ENCODE data around the gene KCNK3. TPM values are rescaled to one million over a fixed set of nuclear protein-coding genes. Genes with fewer than 3 reads are reported as not detected.

Gene KCNK3
- total and polyA plus RNA-seq, 2 experiments from 2014 or later: not detected

GRCh38 chr2:26650713-26651469 lies 41.6 kb upstream of the KCNK3 start:
- H3F3A ChIP-seq (ENCODE audit: insufficient read depth): 0 out of 2 replicates have a peak, but pooled peaks cover 10% of the 10 kb centered on the region
- H3K9me2 ChIP-seq (ENCODE audit: insufficient read depth): no peaks in the 10 kb centered on the region
- no peaks in the 10 kb centered on the region for H4K20me1 ChIP-seq (ENCODE audit: insufficient read depth)
- no peaks in the 10 kb centered on the region for H3K9me3 ChIP-seq (ENCODE audit: low read depth)
- no peaks in the 10 kb centered on the region for H3K36me3 ChIP-seq (ENCODE audit: low read depth)
- DNase-seq: peak; percentile 6
- no peak overlapping the region for H3K4me2 ChIP-seq (ENCODE audit: unreplicated experiment)
- no peaks in the 10 kb centered on the region for H3K4me1 ChIP-seq (ENCODE audit: insufficient read depth)
- TF ChIP-seq EZH2phosphoT487 (IDR thresholded peaks at IDR 0.05; ENCODE audit: insufficient read depth, low read depth): no peak
- TF ChIP-seq EZH2 (IDR thresholded peaks at IDR 0.05; ENCODE audit: insufficient read depth, poor library complexity, severe bottlenecking): no peak
- no peak overlapping the region for H3K9ac ChIP-seq
- H3K4me3 ChIP-seq: no peak overlapping the region
- H3K27ac ChIP-seq: no peak overlapping the region
- peaks cover 33% of the 10 kb centered on the region for H3K27me3 ChIP-seq (replicated peaks; ENCODE audit: insufficient read depth)
- no peak overlapping the region for H2AFZ ChIP-seq
- no peaks in the 10 kb centered on the region for H3K79me2 ChIP-seq (ENCODE audit: insufficient read depth)
- 39 to 42% methylated on average over 12 of the region's 12 CpGs for WGBS, 2 experiments (ENCODE audit: low coverage in 1 of 2, low lambda C conversion rate in 2 of 2, missing lambda C conversion rate in 2 of 2)
- in situ Hi-C loops (cut with MboI): no loop called here

- Histone ChIP-seq H3K4me1 (ENCODE audit: insufficient read depth) (no peaks in the 10 kb centered on the region), H2AFZ (no peak overlapping the region), H3K9ac (no peak overlapping the region), H3K36me3 (ENCODE audit: low read depth) (no peaks in the 10 kb centered on the region), H3K27me3 (replicated peaks; ENCODE audit: insufficient read depth) (peaks cover 29% of the 10 kb centered on the region), H4K20me1 (ENCODE audit: insufficient read depth) (no peaks in the 10 kb centered on the region), H3K79me2 (ENCODE audit: insufficient read depth) (no peaks in the 10 kb centered on the region), H3K4me3 (no peak overlapping the region), H3K9me3 (ENCODE audit: low read depth) (no peaks in the 10 kb centered on the region), H3F3A (ENCODE audit: insufficient read depth) (0 out of 2 replicates have a peak, but pooled peaks cover 10% of the 10 kb centered on the region), H3K4me2 (ENCODE audit: unreplicated experiment) (no peak overlapping the region), H3K9me2 (ENCODE audit: insufficient read depth) (no peaks in the 10 kb centered on the region), H3K27ac (no peak overlapping the region)
- in situ Hi-C loops (cut with MboI): no loop called here
- WGBS, 2 experiments (ENCODE audit: low coverage in 1 of 2, low lambda C conversion rate in 2 of 2, missing lambda C conversion rate in 2 of 2): 77 to 80% methylated on average over 7 of the region's 7 CpGs
- no peak for DNase-seq
- TF ChIP-seq EZH2 (IDR thresholded peaks at IDR 0.05; ENCODE audit: insufficient read depth, poor library complexity, severe bottlenecking) (no peak), EZH2phosphoT487 (IDR thresholded peaks at IDR 0.05; ENCODE audit: insufficient read depth, low read depth) (no peak)
Measured at GRCh38 chr2:26651470-26651771, 41.1 kb upstream of the KCNK3 start.

- Histone ChIP-seq H3F3A (ENCODE audit: insufficient read depth) (0 out of 2 replicates have a peak, but pooled peaks cover 10% of the 10 kb centered on the region), H3K9me3 (ENCODE audit: low read depth) (no peaks in the 10 kb centered on the region), H3K27ac (no peak overlapping the region), H3K4me3 (no peak overlapping the region), H3K27me3 (replicated peaks; ENCODE audit: insufficient read depth) (peaks cover 27% of the 10 kb centered on the region), H3K4me2 (ENCODE audit: unreplicated experiment) (no peak overlapping the region), H4K20me1 (ENCODE audit: insufficient read depth) (no peaks in the 10 kb centered on the region), H3K4me1 (ENCODE audit: insufficient read depth) (no peaks in the 10 kb centered on the region), H3K36me3 (ENCODE audit: low read depth) (no peaks in the 10 kb centered on the region), H3K9me2 (ENCODE audit: insufficient read depth) (no peaks in the 10 kb centered on the region), H3K9ac (no peak overlapping the region), H2AFZ (no peak overlapping the region), H3K79me2 (ENCODE audit: insufficient read depth) (no peaks in the 10 kb centered on the region)
- WGBS, 2 experiments (ENCODE audit: low coverage in 1 of 2, low lambda C conversion rate in 2 of 2, missing lambda C conversion rate in 2 of 2): 36 to 44% methylated on average over 7 of the region's 7 CpGs
- DNase-seq: no peak
- in situ Hi-C loops (cut with MboI): no loop called here
- TF ChIP-seq EZH2phosphoT487 (IDR thresholded peaks at IDR 0.05; ENCODE audit: insufficient read depth, low read depth) (no peak), EZH2 (IDR thresholded peaks at IDR 0.05; ENCODE audit: insufficient read depth, poor library complexity, severe bottlenecking) (no peak)
Measured at GRCh38 chr2:26651799-26652198, 40.7 kb upstream of the KCNK3 start.

- in situ Hi-C loops (cut with MboI): no loop called here
- H4K20me1 ChIP-seq (ENCODE audit: insufficient read depth): no peaks in the 10 kb centered on the region
- TF ChIP-seq EZH2phosphoT487 (IDR thresholded peaks at IDR 0.05; ENCODE audit: insufficient read depth, low read depth): no peak
- no peak for TF ChIP-seq EZH2 (IDR thresholded peaks at IDR 0.05; ENCODE audit: insufficient read depth, poor library complexity, severe bottlenecking)
- H3K4me2 ChIP-seq (ENCODE audit: unreplicated experiment): no peak overlapping the region
- no peak overlapping the region for H3K4me3 ChIP-seq
- H2AFZ ChIP-seq: no peak overlapping the region
- no peaks in the 10 kb centered on the region for H3K79me2 ChIP-seq (ENCODE audit: insufficient read depth)
- no peaks in the 10 kb centered on the region for H3K36me3 ChIP-seq (ENCODE audit: low read depth)
- no peaks in the 10 kb centered on the region for H3K9me2 ChIP-seq (ENCODE audit: insufficient read depth)
- 33 to 37% methylated on average over 11 to 12 of the region's 12 CpGs for WGBS, 2 experiments (ENCODE audit: low coverage in 1 of 2, low lambda C conversion rate in 2 of 2, missing lambda C conversion rate in 2 of 2)
- H3K27me3 ChIP-seq (replicated peaks; ENCODE audit: insufficient read depth): peaks cover 27% of the 10 kb centered on the region
- no peaks in the 10 kb centered on the region for H3K4me1 ChIP-seq (ENCODE audit: insufficient read depth)
- 0 out of 2 replicates have a peak, but pooled peaks cover 10% of the 10 kb centered on the region for H3F3A ChIP-seq (ENCODE audit: insufficient read depth)
- peak; percentile 63 for DNase-seq
- no peaks in the 10 kb centered on the region for H3K9me3 ChIP-seq (ENCODE audit: low read depth)
- H3K27ac ChIP-seq: no peak overlapping the region
- H3K9ac ChIP-seq: no peak overlapping the region
Measured at GRCh38 chr2:26652361-26653041, 40.0 kb upstream of the KCNK3 start.
